Measurements from ENCODE around the gene PINK1.
A peak's percentile ranks its signal among the peaks of the same experiment; 100 is the strongest.

Gene PINK1

DNA sequence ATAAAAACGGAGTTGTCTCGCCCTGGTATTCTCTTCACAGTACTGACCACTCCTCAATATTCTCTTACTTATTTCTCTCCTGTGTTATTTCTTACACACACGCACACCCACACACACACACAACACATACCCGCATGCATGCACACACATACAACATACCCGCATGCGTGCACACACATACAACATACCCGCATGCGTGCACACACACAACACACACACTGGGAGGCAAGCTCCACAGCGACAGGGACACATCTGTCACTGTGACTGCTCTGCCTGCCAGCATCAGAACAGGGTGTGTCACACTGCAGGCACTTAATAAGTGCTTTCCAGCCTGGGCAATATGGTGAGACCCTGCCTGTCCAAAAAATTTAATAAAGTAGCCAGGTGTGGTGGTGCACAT, 48.7 kb downstream of the PINK1 start:
- DNase-seq (ENCODE audit: low read depth) = no peak

DNA sequence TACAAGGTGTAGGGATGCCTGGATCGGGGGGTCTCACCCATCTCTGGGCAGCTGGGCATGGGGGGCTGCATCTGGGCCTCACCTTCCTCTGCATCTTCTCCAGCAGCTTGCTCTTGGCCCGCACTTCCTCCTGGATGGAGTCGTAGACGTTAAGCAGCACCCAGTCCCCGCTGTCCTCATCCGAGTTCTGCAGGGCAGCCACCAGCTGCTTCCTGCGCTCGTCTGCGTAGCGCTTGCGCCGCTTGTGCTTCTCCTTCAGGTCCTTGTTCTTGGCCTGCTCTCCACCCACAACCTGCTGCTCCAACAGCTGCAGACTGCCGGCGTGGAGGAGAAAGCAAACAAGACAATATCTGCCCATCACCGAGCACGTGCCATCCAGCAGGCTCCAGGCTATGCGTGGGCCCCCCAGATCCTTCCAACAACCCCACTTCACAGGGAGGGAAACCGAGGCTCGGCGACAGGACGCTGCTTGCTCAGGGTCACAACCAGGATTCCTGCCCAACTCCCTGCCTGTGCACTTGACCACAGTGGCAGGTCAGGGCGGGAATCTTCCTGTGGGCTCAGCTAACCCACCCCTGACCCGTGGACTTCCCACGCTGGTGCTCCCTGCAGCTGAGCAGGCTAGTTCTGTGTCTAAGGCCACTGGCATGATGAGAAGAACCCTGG, 49.4 kb downstream of the PINK1 start:
- DNase-seq (ENCODE audit: low read depth) = no peak

DNA sequence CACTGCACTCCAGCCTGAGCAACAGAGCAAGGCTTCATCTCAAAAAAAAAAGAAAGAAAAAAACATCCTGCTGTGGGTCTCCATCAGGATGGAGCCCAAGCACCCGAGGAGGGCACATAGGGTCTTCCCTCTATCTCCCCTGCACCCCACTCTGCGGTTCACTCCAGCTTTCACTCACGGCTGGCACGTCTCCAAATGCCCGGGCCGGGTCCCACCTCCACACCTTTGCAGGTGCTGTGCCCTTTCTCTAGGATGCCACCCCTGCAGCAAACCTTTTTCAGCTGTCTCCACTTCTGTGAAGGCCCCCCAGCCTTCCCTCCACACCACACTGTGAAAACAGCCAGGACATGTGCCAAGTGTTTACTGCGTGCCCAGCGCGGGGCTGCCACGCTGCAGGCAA, 50.4 kb downstream of the PINK1 start:
- no peak for DNase-seq (ENCODE audit: low read depth)

DNA sequence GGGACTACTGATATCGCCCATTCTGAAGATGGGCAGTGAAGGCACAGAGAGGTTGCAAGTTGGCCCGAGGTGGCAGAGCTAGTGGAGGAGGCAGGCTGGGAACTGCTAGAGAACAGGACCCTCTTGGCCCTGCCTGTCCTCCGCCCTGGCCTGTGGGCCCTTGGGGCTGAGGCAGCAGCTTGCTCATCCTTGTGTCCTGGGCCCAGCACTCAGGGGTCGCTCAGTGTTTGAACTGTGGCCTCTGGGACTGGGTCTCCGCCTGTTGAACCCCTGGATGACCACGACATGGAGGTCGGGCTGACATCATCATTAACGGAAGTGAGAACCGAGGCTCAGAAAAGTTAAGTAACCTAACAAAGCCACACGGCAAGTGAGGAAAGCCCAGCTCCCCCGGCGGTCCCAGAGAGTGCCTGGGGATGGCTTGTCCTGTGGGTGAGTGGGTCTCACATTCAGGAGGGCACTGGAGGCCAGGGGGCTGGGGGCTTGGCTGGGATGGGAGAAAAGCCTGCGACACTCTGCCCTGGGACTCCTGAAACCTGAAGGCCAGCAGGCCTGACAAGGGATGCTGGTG, 50.9 kb downstream of the PINK1 start:
- DNase-seq (ENCODE audit: low read depth) = no peak

DNA sequence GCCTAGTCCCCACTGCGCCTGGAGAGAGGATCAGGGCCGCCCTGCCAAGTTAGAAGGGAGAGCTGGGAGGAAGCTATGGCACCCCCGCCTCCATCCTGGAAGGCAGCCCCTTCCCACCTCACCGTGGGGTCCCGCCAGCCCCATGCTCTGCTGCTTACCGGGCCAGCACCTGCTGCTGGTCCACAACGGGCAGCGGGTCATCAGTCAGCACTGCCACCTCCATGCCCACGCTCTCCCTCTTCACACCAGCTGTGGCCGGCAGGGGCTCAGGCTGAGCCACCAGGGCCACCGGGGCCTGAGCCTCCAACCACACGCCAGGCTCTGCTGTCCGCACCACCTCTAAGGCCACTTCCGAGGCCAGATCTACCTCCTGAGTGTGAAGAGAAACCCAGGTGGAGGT, 51.4 kb downstream of the PINK1 start:
- no peak for DNase-seq (ENCODE audit: low read depth)

DNA sequence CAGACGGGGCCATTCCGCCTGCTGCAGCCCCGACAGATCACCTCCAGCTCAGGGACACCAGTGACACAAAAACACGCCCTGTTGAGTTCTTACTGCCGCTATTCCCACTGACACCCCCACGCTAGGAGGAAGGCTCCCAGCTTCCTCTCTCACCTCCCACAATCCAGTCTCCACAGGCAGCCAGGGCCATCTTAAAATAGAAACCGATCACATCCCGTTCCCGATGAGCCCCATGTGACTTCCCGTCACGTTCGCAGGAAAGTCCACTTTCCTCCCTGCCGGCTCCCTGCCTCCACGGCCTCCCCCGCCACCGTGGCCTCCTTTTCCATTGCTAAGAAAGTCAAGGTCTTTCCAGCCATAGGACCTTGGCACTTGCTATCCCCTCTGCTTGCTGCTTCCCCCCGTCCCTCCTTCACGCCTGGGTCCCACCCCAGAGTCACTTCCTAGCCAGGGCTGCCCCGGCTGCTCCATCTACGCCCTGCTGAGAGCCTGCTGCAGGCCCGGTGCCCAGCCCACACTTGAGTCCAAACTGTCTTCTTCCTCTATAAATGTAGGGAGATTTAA, 51.9 kb downstream of the PINK1 start:
- DNase-seq (ENCODE audit: low read depth) = no peak

DNA sequence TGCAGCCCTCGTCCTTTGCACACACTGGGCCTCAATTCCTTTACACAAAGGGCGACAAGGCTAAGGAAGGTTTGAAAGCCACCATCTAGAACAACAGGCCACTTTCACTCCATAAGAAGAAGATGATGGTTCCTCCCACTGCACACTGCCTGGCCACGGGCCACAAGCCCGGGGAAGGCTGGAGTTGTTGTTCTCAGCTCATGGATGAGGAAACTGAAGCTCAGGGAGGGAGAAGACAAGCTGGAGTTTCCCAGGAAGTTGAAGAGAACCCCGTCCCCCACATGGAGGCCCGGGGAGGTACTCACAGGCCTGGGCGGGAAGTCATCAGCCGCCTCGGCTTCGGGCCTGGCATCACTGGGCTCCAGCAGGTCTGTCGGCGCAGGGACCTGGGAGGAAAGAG, 52.5 kb downstream of the PINK1 start:
- no peak for DNase-seq (ENCODE audit: low read depth)

DNA sequence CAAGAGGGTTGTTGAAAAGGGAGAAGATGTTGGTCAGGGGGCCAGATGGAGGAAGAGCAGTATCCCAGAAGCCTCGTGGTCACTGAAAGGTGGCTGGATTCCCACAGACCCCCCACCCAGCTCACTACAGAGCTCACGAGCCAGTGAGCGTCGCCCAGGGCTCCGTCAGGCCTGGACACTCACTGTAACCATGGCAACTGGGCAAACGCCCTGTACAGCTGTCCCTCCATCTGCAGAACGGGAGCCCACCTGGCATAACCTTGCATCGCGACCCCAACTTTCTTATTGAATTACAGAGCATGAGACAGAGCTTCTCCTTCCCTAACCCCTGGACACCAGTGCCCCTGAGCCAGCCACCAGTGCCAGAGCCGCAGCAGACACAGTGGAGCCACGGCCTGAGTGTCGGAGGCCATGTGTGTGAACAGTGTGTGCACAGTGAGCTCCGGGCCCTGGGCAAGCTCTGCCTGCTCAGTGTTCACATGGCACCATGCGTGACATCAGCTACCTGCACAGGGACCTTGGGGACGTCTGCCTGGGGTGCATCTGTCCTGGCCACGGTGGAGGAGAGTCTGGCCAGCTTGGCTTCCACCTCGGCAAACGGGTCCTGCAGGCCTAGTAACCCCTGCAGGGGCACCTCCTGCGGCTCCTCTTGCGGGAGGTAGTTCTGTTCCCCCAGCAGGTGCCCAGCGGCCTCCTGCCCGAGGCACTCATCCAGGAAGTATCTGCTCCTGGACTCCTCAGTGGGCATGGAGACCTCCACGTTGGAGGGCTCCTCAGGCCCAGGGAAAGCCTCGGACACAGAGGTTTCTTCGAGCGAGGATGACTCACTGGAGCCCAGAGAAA, 53.8 kb downstream of the PINK1 start:
- no peak for DNase-seq (ENCODE audit: low read depth)

DNA sequence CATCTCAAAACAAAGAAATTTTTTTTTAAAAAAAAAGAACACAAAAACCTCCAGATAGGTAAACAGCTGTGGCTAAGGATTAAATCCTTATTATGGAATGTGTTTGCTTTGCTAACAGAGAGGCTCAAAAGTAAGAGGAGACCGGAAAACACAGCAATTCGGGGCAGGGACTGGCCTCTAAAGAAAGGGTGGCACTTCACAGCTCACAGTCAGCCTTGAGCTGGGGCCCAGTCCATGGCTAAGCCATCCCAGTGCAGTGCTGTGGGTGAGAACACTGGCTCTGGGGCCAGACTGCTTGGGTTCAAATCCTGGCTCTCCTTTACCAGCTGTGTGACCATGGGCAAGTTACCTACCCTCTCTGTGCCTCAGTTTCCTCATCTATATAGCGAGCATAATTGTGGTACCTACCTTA, 56.4 kb downstream of the PINK1 start:
- no peak for DNase-seq (ENCODE audit: low read depth)

DNA sequence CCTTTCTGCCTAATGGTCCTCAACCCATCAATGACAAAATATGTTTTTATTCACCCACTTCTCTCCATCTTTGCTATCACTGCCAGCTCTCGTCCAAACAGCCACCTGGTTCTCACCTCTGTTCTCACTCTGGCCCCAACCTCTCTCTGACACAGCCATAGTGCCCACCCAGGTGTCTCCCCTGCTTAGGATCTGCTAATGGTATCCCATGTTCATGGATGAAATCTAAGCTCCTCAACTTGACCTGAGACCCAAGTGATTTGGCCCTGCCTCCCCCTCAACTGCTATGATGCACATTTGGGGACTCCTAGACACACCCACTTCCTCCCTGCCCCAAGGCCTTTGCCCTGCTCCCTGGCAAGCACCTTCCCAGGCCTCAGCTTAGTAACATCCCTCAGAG, 58.6 kb downstream of the PINK1 start:
- DNase-seq (ENCODE audit: low read depth) = no peak

DNA sequence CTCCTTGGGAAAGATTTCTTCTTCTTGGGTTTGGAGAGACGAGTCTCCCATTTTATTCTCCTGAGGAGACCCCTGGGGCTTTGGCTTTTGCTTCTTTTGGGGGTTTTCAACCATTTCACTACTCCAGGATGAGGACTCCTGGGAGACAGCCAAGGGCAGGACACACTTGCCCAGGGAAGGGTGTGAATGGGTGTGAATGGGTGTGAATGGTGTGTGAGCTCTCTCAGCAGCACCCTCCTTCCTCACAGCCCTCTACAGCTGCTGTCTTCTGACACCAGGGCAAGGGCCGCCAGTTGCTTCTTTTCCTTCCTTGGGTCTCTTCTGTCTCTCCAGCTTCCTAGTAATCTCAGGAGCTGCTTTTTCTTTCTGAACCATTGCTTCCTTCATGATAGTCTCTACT, 60.4 kb downstream of the PINK1 start:
- DNase-seq (ENCODE audit: low read depth) = no peak

DNA sequence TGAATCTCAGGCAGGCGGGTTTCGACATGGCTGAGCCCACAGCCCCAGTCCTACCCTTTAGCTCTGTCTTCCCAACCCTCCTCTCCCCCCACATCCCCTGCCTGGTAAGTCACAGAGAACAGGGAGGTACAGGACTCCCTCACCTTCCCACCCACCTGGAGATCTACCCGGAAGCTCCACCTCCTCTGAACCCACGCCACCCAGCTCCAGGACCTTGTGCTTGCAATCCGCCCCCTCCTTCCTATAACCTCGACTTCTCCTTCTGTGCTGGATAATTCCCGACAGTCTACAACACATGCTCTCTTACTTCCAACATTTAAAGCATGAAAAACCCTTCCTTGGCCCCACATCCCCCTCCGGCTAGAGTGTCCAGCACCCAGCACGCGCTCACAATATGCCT, 62.3 kb downstream of the PINK1 start:
- DNase-seq (ENCODE audit: low read depth) = no peak

DNA sequence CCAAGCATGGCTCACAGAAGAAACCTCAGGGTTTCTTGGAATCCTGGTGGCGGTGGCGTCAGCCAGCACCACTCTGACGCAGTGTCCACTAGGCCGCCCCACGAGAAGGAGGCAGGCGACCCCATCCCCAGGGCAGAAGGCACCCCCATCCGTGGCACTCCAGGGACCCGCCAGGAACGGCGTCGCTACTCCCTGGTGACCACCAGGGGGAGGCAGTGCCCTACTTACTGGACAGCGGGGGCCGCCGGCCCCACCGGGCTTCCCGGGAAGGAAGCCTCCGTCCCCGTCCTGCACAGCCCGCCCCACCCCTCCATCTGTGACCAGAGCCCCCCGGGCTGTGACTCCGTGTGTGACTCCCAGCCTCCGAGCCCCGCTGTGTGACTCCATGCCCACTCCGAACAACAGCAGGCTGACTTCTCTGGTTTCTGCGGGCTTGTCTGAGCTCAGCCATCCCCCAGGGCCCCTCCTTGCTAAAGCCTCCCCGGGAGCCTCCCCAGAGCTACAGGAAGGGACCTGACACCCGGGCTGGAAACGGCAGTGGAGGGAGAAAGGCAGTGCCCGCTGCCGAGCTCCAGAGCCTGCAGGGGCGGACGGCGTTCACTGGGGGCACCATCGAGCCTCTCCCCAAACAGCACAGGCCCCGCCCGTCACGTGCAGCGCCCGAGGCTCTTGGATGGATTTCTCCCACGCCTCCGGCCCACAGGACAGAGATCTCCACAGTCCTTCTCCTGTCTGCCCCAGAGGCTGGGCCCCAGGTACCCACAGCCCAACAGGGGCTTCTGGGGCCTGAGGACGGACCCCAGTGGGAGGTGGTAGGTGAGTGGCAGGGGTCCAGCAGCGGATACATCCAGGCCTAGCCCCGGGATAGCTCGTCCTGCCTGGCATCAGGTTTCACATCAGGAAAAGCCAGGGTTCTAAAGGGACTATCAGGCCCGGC, 63.4 kb downstream of the PINK1 start:
- DNase-seq (ENCODE audit: low read depth) = peak; percentile 81

DNA sequence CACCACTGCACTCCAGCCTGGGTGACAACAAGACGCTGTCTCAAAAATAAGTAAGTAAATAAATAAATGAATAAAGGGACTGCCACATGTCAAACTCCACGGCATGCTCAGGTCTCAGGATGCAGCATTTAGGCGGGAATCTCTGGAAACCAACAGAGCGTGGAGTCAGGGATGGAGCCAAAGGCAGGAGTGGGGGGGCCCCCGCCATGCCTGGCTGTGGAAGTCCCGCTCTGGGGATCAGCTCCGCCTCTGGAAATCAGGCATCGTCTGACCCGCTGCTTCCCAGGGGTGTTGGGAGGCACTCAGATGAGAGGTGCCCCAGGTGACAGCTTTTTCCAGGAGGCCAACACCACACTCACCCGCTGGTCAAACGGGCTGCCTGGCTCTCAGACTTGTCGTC, 64.3 kb downstream of the PINK1 start:
- DNase-seq (ENCODE audit: low read depth) = no peak

DNA sequence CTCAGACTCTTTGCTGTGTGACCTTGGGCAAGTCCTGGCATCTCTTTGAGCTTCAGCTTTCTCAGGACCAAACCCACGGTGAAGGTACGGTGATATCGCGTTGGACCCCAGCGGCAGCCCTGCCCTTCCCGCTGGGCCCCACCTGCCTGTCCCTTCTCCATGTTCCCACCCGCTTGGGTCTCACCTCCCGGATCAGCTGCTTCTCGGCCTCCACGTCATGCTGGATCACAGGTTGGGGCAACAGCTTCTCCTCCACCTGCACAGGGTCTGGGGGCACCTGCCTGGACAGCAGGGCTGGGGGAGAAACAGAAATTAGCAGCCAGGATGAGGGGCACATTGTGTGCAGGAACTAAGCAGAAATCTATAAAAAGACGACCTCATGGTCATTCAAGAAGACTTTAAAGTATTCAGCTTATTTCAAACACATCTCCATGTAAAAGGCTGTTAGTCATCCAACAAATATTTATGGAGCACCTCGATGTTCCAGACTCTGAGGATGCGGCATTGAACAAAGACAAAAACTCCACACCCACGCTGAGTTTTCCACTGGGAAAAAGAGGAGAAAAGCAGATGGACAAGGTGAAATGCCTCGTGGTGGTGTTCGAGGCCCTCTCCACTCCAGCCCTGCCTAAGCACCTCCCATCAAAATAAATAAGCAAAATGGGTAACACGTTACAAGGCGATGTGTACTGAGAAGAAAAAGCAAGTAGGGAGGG, 65.1 kb downstream of the PINK1 start:
- no peak for DNase-seq (ENCODE audit: low read depth)

DNA sequence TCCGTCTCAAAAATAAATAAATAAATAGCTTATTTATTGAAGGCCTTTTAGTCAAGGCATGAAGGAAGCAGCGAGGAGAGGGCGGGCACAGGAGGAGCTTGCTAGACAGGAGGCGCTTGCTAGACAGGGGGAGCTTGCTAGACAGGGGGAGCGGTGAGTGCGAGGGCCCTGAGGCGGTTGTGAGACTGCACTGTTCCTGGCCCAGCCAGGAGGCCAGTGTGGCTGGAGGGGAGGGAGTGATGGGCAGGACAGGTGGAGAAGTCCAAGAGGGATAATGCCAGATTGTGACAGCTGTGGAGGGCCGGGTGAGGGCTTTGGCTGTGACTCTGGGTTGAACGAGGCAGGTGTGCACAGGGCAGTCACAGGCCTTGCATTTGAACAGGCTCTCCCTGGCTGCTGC, 66.3 kb downstream of the PINK1 start:
- no peak for DNase-seq (ENCODE audit: low read depth)

DNA sequence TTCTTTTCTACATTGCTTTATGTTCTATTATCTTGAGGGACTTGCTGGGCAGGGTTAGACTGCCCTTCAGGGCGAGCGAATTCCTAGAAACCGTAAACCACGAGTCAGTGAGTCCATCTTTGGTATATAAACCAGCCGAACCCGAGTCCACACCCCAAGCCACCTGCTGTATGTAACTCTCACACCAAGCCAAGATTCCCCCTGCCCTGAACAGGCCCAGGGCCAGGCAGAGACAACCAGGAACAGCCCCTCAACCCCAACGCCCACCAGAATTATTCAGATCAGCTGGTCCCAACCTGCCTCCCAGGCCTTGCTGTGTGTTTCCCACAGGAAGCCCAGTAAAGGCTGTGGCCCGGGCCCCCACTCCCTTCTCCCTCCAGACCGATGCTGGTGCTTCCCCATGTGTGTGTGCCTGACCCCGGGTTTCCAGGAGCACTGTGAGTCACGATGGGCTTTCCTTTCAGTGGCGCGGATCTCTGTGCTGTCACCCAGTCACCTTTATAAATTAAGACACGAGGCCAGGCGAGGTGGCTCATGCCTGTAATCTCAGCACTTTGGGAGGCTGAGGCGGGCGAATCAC, 67.5 kb downstream of the PINK1 start:
- DNase-seq (ENCODE audit: low read depth) = no peak
